ENCODE data around the gene COL18A1. TPM values are rescaled to one million over a fixed set of nuclear protein-coding genes. Genes with fewer than 3 reads are reported as not detected.

COL18A1 gene
- total and polyA plus RNA-seq, 2 of the 8 experiments (the other 6 are each of a cell fraction or from before 2014, with no cell fraction given), result 145 to 201 TPM

- TF ChIP-seq SRF (IDR thresholded peaks at IDR 0.05; ENCODE audit: low read depth, low read length) (no peak), BACH1 (IDR thresholded peaks at IDR 0.05; ENCODE audit: low read length) (peak; percentile 70)
These were observed 1.1 kb downstream of the COL18A1 start (continued) for GRCh38 chr21:45405819-45406762.

All from H1 (cell line).